Osteoblast (primary cell): ENCODE measurements around the gene SMARCA1. TPM values are rescaled to one million over a fixed set of nuclear protein-coding genes. Genes with fewer than 3 reads are reported as not detected.

ENCODE experiments used
- DNase-seq: peaks from one replicate; pipeline ENCODE4 v3.0.0; 2011; ENCODE audit warnings: low spot score, mixed read lengths; ENCODE audit not compliant: insufficient read length; ENCODE audit errors: missing footprints
- H2AFZ ChIP-seq: 2 replicates; pipeline ENCODE4 v1.6.0; 2011; ENCODE audit warnings: mild to moderate bottlenecking, low read length
- H3K27ac ChIP-seq: 2 replicates; pipeline ENCODE4 v1.5.1; 2011; ENCODE audit warnings: mild to moderate bottlenecking, low read depth, low read length, moderate library complexity
- H3K27me3 ChIP-seq: 2 replicates; pipeline ENCODE4 v1.6.0; 2012; ENCODE audit warnings: mild to moderate bottlenecking, control low read depth, inconsistent platforms, low read length, moderate library complexity; ENCODE audit not compliant: insufficient read depth
- H3K36me3 ChIP-seq: 2 replicates; pipeline ENCODE4 v1.5.1; 2011; ENCODE audit warnings: mild to moderate bottlenecking, low read length, control low read depth, moderate library complexity; ENCODE audit not compliant: insufficient read depth
- H3K4me1 ChIP-seq: 2 replicates; pipeline ENCODE4 v1.5.1; 2011; ENCODE audit warnings: mild to moderate bottlenecking, low read length, control low read depth, moderate library complexity; ENCODE audit not compliant: insufficient read depth
- H3K4me2 ChIP-seq: 2 replicates; pipeline ENCODE4 v1.6.0; 2011; ENCODE audit warnings: mild to moderate bottlenecking, low read length; ENCODE audit not compliant: insufficient read depth
- H3K4me3 ChIP-seq: fragments of 200-600 bp; sonication (generic); 3 replicates; pipeline ENCODE4 v1.5.1; 2012; ENCODE audit warnings: mild to moderate bottlenecking, low read length, inconsistent platforms; ENCODE audit not compliant: insufficient read depth
- H3K79me2 ChIP-seq: 2 replicates; pipeline ENCODE4 v1.6.0; 2012; ENCODE audit warnings: mild to moderate bottlenecking, low read length, control low read depth, inconsistent platforms; ENCODE audit not compliant: insufficient read depth
- H3K9me3 ChIP-seq: 2 replicates; pipeline ENCODE4 v1.5.1; 2011; ENCODE audit warnings: low read depth, low read length, control low read depth
- H4K20me1 ChIP-seq: 2 replicates; pipeline ENCODE4 v1.6.0; 2012; ENCODE audit warnings: mild to moderate bottlenecking, low read length, control low read depth; ENCODE audit not compliant: insufficient read depth
- small RNA-seq: library from RNA; depleted of rRNA; stranded (forward); fragments of <200 nt; gene quantifications from one replicate; pipeline ENCODE3, GENCODE V24; 2012
- total RNA-seq: library from RNA; depleted of rRNA; stranded (reverse); fragments of >200 nt; gene quantifications from 2 replicates; pipeline ENCODE4 v1.2.3, GENCODE V29; 2012
- TF ChIP-seq, protein P1 (sequence below): IDR thresholded peaks from 2 replicates; pipeline ENCODE4 v1.5.1; 2011; ENCODE audit warnings: mild to moderate bottlenecking, low read depth, low read length, moderate library complexity; ENCODE audit errors: extremely low read depth

SMARCA1 gene
- total RNA-seq, 1 donor, result 58.6 TPM

GRCh38 chrX:129403974-129404669 is 119.2 kb downstream of the SMARCA1 start:
- H3K27me3 ChIP-seq, result no peaks in the 10 kb centered on the region
- no peak overlapping the region for H3K4me3 ChIP-seq
- H3K79me2 ChIP-seq, result no peaks in the 10 kb centered on the region
- no peak overlapping the region for H3K27ac ChIP-seq
- H3K4me2 ChIP-seq, result no peak overlapping the region
- no peak for DNase-seq
- no peaks in the 10 kb centered on the region for H3K4me1 ChIP-seq
- no peaks in the 10 kb centered on the region for H4K20me1 ChIP-seq
- H3K36me3 ChIP-seq, result no peaks in the 10 kb centered on the region
- H2AFZ ChIP-seq, result no peak overlapping the region
- TF ChIP-seq, protein P1, sequence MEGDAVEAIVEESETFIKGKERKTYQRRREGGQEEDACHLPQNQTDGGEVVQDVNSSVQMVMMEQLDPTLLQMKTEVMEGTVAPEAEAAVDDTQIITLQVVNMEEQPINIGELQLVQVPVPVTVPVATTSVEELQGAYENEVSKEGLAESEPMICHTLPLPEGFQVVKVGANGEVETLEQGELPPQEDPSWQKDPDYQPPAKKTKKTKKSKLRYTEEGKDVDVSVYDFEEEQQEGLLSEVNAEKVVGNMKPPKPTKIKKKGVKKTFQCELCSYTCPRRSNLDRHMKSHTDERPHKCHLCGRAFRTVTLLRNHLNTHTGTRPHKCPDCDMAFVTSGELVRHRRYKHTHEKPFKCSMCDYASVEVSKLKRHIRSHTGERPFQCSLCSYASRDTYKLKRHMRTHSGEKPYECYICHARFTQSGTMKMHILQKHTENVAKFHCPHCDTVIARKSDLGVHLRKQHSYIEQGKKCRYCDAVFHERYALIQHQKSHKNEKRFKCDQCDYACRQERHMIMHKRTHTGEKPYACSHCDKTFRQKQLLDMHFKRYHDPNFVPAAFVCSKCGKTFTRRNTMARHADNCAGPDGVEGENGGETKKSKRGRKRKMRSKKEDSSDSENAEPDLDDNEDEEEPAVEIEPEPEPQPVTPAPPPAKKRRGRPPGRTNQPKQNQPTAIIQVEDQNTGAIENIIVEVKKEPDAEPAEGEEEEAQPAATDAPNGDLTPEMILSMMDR, result no peak
- H3K9me3 ChIP-seq, result no peaks in the 10 kb centered on the region

Small RNA genes lying within 50 kb of the gene (small RNA-seq; reads per million reads assigned to genes)
- not detected for gene RF01169
- not detected for gene RNA5SP513
- gene RPS26P56, result not detected

Other genes with a start within 250 kb of the SMARCA1 start
- gene OCRL, start 16.8 kb upstream of the SMARCA1 start, total RNA-seq, result 18.1 and 18.9 TPM in 2 replicates
- gene APLN, start 131.5 kb upstream of the SMARCA1 start, total RNA-seq, result 0.29 and 0.72 TPM in 2 replicates
- not detected in 2 replicates for gene XPNPEP2, start 215.5 kb upstream of the SMARCA1 start, total RNA-seq